ENCODE data around the gene LRP5.

- TF ChIP-seq POLR2A (IDR thresholded peaks at IDR 0.05) = no peak
- TF ChIP-seq, protein P1, sequence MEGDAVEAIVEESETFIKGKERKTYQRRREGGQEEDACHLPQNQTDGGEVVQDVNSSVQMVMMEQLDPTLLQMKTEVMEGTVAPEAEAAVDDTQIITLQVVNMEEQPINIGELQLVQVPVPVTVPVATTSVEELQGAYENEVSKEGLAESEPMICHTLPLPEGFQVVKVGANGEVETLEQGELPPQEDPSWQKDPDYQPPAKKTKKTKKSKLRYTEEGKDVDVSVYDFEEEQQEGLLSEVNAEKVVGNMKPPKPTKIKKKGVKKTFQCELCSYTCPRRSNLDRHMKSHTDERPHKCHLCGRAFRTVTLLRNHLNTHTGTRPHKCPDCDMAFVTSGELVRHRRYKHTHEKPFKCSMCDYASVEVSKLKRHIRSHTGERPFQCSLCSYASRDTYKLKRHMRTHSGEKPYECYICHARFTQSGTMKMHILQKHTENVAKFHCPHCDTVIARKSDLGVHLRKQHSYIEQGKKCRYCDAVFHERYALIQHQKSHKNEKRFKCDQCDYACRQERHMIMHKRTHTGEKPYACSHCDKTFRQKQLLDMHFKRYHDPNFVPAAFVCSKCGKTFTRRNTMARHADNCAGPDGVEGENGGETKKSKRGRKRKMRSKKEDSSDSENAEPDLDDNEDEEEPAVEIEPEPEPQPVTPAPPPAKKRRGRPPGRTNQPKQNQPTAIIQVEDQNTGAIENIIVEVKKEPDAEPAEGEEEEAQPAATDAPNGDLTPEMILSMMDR (IDR thresholded peaks at IDR 0.05) = no peak
These were observed 41.9 kb downstream of the LRP5 start for GRCh38 chr11:68354148-68354872.
